GM18951 (cell line): ENCODE results near the gene SLC8A2.
"Not testable (repeated sequence)": the region's sequence is repeated elsewhere in the genome, so short reads cannot be mapped to it uniquely, and the experiment has no call there.

ENCODE experiments used
- POLR2A ChIP-seq: IDR thresholded peaks from 4 replicates; pipeline ENCODE4 v1.6.1; 2011; ENCODE audit warnings: mild to moderate bottlenecking; ENCODE audit not compliant: insufficient read length, insufficient read depth; ENCODE audit errors: extremely low read depth
- in situ Hi-C: fragments of 300-500 bp; cut with MboI; formaldehyde crosslinking; loops from one replicate; pipeline ENCODE4 v1.12.0; 2022; ENCODE audit warnings: low sequenced_read_pairs, mixed read lengths, inconsistent platforms; ENCODE audit not compliant: unreplicated experiment

Gene SLC8A2

DNA sequence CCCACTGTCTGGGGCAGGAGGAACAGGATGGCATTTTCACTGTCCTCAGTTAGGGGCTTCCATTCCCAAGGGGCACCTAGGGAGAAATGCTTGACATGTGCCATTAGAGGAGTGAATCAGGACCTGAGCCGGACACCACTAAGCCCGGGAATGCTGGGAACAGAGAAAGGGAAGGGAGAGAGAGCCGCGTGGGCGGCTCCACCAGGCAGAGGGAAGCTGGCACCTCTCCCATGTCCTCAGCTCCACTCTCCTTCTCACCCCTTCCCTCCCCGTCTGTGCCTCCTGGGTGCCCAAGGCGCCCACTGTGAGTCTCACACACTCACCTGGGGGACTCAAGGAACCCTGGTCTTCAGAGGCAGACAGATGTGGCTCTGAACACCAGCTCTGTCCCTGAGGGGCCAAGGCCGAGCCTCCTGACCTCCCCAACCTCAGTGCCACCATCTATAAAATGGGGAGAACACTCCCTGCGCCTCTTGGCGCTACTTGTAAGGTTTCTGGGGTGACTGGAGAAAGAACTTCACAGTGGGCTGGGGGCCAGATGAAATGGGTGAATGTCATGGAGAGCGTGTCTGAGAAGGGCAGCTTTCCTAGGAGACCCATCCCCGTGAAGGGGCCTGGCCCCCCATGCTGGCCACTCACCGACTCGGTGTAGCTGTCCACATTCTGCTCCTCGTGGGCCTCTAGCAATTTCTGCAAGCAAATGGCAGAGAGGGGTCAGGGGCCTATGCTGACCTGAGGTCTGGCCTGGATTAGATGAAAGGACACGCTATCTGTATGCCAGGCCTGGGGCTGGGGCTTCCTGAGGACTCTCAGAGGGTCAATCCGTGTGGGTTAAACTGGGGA lies 17.6 kb upstream of the SLC8A2 start:
- in situ Hi-C loops, result no loop called here
- TF ChIP-seq POLR2A, result peak; percentile 9

DNA sequence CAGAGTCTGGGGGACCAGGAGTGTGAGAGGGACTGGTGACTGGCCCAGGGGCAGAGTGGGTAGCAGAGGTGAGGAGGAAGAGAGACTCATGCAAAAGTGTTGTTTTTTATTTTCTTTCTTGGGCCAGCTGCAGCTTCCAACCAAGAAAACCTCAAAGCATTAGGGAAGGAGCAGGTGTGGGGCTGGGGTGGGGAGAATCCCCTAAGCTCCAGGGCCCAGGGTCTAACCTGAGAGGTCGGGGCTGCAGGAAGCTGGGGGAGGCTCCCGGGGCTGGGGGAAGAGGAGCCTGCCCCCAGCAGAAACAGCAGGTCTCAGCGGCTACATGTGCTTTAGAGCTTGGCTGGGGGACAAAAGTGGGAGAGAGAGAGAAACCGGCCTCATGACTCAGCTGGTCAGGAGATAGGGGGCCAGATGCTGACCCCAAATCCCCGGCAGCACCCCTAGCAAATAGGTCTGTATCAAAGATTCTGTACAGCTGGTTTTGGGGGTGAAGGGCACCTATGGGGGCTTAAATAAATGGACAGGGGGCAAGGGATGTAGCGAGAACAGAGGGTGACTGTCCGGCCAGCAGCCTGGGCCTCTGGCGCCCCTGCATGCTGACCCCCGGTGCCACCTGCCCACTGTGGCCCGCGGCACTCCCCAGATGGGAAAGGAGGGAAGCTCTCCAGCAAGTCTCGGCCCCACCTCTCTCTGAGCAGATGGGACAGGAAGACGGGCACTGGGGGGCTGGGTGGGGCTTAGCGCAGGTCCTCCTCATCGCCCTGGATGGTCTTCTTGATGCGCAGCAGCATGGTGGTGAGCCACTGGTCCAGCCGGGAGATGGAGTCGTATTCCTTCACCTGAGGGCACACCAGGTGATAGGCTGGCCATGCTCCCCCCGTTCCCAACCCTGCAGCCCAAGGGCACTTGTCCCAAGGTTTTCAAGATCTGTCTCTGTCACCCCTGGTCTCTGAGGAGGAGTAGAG lies 16.1 kb upstream of the SLC8A2 start:
- in situ Hi-C loops, result no loop called here
- TF ChIP-seq POLR2A, result no peak

DNA sequence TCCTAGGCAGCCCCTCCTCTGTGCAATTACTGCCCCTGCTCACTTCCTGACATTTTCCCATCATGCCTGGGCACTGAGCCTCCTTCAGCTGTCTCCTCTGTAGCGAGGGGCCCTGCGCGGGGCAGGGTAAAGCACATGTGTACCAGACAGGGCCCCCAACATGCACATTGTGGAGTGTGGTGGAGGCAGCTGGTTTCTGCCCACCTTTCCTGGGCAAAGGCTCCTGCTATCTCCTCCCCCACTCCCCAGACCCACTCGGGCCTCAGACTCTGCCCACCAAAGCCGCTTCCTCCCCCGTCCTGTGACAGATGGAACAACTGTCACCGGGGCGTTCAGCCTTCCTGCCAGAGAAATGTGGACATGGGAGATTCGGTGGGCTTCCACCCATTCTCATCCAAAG lies 15.2 kb upstream of the SLC8A2 start:
- in situ Hi-C loops, result no loop called here

DNA sequence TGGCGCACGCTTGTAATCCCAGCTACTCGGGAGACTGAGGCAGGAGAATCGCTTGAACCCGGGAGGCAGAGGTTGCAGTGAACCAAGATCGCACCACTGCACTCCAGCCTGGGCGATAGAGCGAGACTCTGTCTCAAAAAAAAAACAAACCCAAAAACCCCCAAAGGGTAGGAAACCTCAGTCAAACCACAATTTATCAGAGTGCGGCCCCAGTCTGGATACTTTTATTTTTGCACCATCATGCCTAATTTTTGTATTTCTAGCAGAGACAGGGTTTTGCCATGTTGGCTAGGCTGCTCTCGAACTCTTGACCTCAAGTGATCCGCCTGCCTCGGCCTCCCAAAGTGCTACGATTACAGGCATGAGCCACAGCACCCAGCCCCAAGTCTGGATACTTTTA lies 14.5 kb upstream of the SLC8A2 start:
- in situ Hi-C loops, result not testable (repeated sequence)

More for the DNA sequence above, 15.2 kb upstream of the SLC8A2 start:
- no peak for TF ChIP-seq POLR2A

DNA sequence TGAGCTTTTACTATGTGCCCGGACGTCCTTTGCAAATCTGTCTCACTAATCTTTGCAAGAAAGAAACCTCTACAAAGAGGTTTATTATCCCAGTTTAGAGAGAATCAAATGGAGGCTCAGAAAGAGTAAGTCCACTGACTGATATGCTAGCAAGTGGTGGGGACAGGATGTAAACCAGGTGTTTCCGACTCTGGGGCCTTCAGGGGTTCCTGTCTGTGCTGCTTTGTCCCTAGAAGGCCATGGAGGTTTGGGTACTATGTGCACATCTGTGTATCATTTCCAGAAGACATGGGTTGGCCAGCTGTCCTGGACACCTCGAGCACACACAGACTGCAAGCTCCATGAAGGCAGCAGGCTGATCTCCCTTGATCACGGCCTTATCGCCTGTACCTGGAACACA lies 13.5 kb upstream of the SLC8A2 start:
- in situ Hi-C loops, result no loop called here
- TF ChIP-seq POLR2A, result no peak

DNA sequence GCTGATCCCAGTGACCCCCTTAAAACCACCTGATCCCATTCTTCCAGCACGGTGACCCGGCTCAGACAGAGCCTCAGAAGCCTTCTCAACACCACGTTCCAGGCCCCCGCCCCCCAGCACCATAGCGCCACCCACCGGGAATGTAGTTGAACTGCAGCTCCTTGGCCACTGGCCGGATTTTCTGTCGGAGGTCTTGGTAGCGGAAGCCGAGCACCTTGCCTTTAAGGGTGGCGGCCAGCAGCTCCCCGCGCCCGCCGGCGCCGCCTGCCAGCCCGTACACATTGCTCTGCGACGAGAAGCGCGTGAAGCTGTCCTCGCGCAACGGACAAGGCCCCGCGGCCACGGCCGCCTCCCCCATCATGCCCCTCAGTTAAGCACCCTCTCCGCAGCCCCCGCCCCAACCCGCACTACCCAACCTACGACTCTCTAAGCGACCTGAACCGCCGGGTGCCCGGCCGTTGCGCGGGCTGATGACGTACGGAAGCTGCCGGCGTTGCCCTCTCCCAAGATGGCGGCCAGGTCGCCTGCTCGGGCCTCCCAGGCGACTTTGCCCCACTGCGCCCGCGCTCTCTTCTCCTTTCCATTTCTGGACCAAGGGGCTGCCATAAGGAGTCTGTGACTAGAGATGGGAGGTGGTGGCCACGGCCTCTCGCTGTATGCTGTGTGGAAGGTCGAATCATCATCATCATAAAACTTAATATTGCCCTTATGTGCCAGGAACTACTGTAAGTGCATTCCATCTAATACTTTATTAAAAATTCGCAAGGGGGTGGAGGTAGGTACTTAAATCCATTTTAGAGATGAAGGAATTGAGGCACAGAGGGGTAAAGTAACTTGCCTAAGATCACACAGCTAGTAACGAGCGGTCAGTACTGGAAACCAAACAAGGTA lies 12.4 kb upstream of the SLC8A2 start, which contains the start of gene KPTN:
TSS of gene KPTN (minus strand) at position 420 of the 891 bp plus-strand sequence. CDS start at position 361, 59 bp downstream.
- peak; percentile 88 for TF ChIP-seq POLR2A

DNA sequence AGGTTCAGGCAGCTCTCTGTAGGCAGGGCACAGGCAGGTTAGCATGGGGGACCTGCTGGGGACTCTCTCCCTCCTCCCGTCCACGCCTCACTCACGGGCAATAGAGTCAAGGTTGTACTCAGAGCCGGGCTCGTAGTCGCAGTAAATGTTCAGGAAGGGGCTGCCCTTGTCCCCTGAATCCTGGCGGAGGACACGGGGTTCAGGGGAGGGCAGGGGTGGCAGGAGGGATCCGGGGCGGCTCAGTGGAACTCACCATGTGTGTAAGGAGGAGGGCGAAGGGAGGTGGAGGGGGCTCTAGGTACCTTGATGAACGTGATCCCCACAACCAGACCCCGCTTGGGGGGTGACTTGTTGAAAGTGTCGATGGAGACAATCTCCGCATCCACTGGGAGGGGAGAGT lies 11.5 kb upstream of the SLC8A2 start:
- no peak for TF ChIP-seq POLR2A
- in situ Hi-C loops, result no loop called here

More for the DNA sequence above, 12.4 kb upstream of the SLC8A2 start, which contains the start of gene KPTN:
- in situ Hi-C loops, result no loop called here

DNA sequence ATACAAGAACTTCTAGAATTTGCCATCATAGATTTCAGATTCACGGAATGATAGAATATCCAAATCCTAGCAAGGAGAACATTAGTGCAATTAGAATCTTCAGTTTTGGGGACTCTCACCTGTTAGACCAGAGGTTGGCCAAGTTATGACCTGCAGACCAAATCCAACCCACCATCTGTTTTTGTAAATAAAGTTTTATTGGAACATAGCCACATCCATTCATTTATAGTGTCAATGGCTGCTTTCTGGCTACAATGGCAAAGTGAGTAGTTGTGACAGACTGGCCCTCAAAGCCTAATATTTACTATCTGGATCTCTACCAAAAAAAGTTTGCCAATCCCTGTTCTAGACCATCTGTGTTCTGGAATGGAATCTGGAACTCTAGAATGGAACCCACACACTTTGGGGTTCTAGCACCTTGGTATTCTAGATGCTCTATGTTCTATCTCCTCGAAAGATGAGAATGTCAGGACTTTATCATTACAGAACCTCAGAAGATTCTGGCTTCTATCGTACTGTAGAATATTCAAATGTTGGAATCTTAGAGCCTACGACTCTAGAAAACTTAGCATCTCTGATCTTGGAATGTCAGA lies 9.9 kb upstream of the SLC8A2 start:
- TF ChIP-seq POLR2A, result no peak
- in situ Hi-C loops, result no loop called here

DNA sequence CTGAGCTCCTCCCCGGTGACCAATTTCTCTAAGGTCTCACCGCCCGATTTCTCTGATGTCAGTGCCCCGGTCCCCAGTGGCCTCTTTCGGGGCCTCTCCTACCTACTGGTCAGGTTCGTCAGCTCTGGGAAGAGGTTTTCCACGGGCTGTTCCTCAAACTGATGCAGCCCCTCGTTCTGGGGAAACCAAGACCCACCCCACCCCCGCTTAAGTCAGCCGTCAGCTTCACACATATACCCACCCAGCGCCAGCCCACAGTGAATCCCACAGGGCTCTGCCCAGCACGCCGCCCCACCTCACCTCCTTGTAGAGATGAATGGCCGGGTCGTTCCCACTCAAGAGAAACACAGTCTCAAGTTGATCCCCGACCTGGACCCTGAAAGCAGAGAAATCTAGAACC lies 9.0 kb upstream of the SLC8A2 start:
- in situ Hi-C loops, result no loop called here
- TF ChIP-seq POLR2A, result no peak

DNA sequence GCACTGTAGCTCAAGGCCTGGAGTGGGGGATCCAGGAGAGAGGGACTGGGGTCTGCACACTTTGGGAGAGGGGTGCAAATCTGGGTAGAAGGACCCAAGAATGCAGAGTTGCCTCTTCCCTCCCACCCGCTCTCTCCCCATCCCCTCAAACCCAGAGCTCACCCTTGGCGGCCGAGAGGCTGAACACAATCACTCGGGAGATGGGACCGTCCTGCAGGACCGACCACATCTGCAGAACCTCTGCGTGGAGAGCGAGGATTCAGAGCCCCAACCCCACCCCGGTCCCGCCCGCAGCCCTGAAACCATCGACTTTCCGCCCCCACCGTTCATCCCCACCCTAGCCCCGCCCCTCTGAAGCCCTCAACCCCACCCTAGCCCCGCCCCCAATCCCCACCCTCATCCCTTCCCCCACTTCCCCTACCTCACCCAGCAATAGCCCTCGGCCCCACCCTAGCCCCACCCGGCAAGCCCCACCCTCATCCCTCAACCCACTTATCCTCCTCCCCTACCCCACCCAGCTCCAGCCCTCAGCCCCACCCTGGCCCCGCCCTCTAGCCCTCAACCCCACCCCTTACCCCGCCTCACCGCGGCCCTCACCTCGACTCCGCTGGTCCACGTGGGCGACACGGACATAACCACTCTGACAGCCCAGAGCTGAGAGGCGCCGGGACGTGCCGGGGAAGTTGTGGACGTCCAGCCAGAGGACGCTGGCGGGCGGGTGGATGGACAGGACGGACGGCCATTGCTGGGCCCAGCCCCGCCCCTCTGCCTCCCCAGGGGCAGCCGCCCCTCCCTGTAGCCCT lies 8.2 kb upstream of the SLC8A2 start:
- in situ Hi-C loops, result no loop called here
- TF ChIP-seq POLR2A, result no peak

DNA sequence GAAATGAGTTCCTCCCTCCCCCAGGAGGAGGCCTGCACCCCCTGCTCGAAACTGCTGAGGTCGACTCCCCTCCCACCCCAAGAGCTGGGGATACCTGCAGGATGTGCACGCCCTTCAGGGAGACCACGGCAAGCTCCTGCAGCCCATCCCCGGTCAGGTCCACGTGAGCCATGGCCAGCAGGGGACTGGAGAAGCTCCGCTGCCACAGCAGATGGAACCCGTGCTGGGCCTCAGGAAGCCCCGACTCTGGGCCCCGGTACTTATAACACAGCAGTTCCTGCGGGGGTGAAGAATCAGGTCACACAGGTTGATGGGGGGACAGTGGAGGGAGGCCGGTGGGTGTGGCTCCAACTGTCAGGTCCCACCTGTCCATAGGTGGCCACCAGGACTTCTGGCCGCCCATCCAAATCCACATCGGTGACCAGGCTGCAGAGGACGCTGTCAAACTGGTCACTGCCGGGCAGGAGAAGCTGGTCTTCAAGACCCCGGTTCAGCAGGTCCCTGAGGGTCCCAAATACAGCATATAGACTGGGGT lies 4.8 kb upstream of the SLC8A2 start:
- in situ Hi-C loops, result no loop called here
- no peak for TF ChIP-seq POLR2A

DNA sequence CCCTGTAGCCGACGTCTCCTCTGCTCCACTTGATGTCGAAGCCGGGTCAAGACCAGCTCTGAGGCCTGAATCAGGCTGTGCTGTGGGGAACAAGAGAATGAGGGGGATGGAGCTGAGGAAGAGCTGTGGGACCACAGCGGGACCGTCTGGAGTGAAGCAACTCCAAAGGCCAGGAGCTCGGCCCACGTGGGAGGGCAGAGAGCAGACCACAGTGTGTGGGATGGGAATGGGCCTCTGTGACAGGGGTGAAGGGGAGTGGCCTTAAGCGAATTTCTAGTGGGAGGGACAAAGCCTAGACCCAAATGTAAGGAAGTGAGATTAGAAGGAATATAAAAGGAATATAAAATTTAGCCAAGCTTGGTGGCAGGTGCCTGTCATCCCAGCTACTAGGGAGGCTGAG lies 3.8 kb upstream of the SLC8A2 start:
- in situ Hi-C loops, result no loop called here
- no peak for TF ChIP-seq POLR2A

DNA sequence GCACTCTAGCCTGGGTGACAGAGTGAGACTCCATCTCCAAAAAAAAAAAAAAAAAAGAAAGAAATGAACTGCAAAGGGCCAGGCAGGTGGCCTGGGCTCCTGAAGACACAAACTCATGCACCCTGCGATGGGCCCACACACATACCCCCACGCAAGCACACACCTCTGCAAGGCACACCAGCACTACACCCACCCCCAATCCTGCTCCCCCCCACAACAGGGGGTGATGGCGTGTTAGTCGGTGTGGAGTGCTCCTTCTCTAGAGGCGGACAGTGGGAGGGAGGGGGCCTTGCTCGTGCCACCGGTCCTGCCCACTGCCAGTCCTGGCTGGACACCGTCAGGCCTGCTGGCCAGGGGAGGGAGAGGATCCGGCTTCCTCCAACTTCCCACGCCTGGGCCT lies 1.6 kb upstream of the SLC8A2 start:
- no peak for TF ChIP-seq POLR2A
- in situ Hi-C loops, result no loop called here
